Kidney (tissue), 14 donors: ENCODE results near the gene BSND. TPM values are rescaled to one million over a fixed set of nuclear protein-coding genes. Genes with fewer than 3 reads are reported as not detected.
A peak's percentile ranks its signal among the peaks of the same experiment; 100 is the strongest.

ENCODE experiments used
- DNase-seq, 5 donors: peaks; one replicate each; pipeline ENCODE4 v3.0.0-alpha.2; 2013 to 2020
- FAIRE-seq: peaks from 2 replicates; lab custom pipeline; 2012; peaks lifted over from hg19 to GRCh38; lab: Jason Lieb, UNC
- H3K27ac ChIP-seq, 2 donors: one replicate each; pipeline ENCODE4 v1.7.0; 2013; ENCODE audit warnings: low read depth in 2 of 2, low read length in 2 of 2, inconsistent platforms in 1 of 2
- H3K27me3 ChIP-seq: one replicate; pipeline ENCODE4 v1.7.1; 2013; ENCODE audit warnings: low read length, inconsistent platforms; ENCODE audit not compliant: control insufficient read depth, insufficient read depth
- H3K36me3 ChIP-seq, 3 donors: one replicate each; pipeline versions ENCODE4 v1.7.0 to v1.7.1; 2013; ENCODE audit warnings: low read length in 3 of 3, control low read depth in 1 of 3, inconsistent platforms in 1 of 3; ENCODE audit not compliant: insufficient read depth in 3 of 3, control insufficient read depth in 2 of 3
- H3K4me1 ChIP-seq, 3 donors: one replicate each; pipeline versions ENCODE4 v1.7.0 to v1.7.1; 2013; ENCODE audit warnings: low read length in 3 of 3, inconsistent platforms in 1 of 3, low read depth in 1 of 3; ENCODE audit not compliant: control insufficient read depth in 2 of 3, insufficient read depth in 2 of 3
- H3K4me3 ChIP-seq, 3 donors: one replicate each; pipeline versions ENCODE4 v1.7.0 to v1.8.1; 2013; ENCODE audit warnings: low read length in 3 of 3, control low read depth in 1 of 3, inconsistent platforms in 1 of 3
- H3K9ac ChIP-seq, 3 donors: one replicate each; pipeline versions ENCODE4 v1.7.0 to v1.7.1; 2013; ENCODE audit warnings: low read length in 3 of 3, control low read depth in 1 of 3, inconsistent platforms in 1 of 3
- H3K9me3 ChIP-seq, 3 donors: one replicate each; pipeline versions ENCODE4 v1.7.0 to v1.7.1; 2013; ENCODE audit warnings: low read length in 3 of 3, control low read depth in 1 of 3, inconsistent platforms in 1 of 3; ENCODE audit not compliant: control insufficient read depth in 2 of 3, insufficient read depth in 1 of 3
- CTCF ChIP-seq: IDR thresholded peaks from 3 replicates; pipeline ENCODE4 v1.5.1; 2012; ENCODE audit warnings: mild to moderate bottlenecking, moderate library complexity, borderline replicate concordance; ENCODE audit not compliant: insufficient read depth; ENCODE audit errors: extremely low read depth
- intact Hi-C: fragments of 100-400 bp; cut with DNase I; formaldehyde crosslinking; loops from one replicate; pipeline ENCODE4 v1.11.1; 2022
- polyA plus RNA-seq: library from polyadenylated mRNA; stranded (reverse); fragments of 350-450 nt; fragmentation: Illumina TruSeq; extraction: RNeasy Lipid Tissue Mini Kit (QIAGEN cat#74804); gene quantifications from one replicate; pipeline ENCODE4 v1.2.3, GENCODE V29; 2014; ENCODE audit warnings: low read depth, low replicate concordance; ENCODE audit not compliant: insufficient read depth
- total RNA-seq: library from RNA; stranded (reverse); fragmentation: NEBNext Ultra II Directional; extraction: Animal tissue kit (Norgen Biotek cat#: 25700); gene quantifications from one replicate; pipeline ENCODE4 v1.2.1, GENCODE V29; 2021
- donor health status: control.
- donor health status: control.
- donor health status: control.
- donor health status: control.
- donor health status: control.
- donor health status: DM: yes; HTN: yes; CAD: no.
- donor health status: Normal renal cell carcinoma (clear cell type).

The BSND gene
- total and polyA plus RNA-seq, 2 donors from 2014 or later, result 1.4 to 22.7 TPM

GRCh38 chr1:55000110-55001085 lies 1.7 kb downstream of the BSND start:
- Histone ChIP-seq H3K36me3 (peaks cover 0 to 4% (median 0%) of the 10 kb centered on the region in 3 donors), H3K27ac (peak overlapping the region; percentile 75 to 91), H3K4me1 (peaks cover 0 to 9% (median 0%) of the 10 kb centered on the region in 3 donors), H3K27me3 (peaks cover 11% of the 10 kb centered on the region), H3K9me3 (no peaks in the 10 kb centered on the region), H3K9ac (peak overlapping the region in 2 of 3 donors; percentile 33 to 65), H3K4me3 (peak overlapping the region in 2 of 3 donors; percentile 56 to 60)
- intact Hi-C loops, result no loop called here
- TF ChIP-seq CTCF, result no peak
- FAIRE-seq (no peak), DNase-seq (peak in 4 of 5 donors; percentile 42 to 64 (median 48))

- Histone ChIP-seq H3K27me3 (peaks cover 11% of the 10 kb centered on the region), H3K27ac (peak overlapping the region; percentile 75 to 91), H3K4me1 (peaks cover 0 to 7% (median 0%) of the 10 kb centered on the region in 3 donors), H3K36me3 (peaks cover 0 to 4% (median 0%) of the 10 kb centered on the region in 3 donors), H3K9me3 (no peaks in the 10 kb centered on the region), H3K4me3 (peak overlapping the region in 2 of 3 donors; percentile 56 to 60), H3K9ac (peak overlapping the region in 2 of 3 donors; percentile 37 to 65)
- DNase-seq (peak in 1 of 5 donors; percentile 12), FAIRE-seq (no peak)
- TF ChIP-seq CTCF, result no peak
- intact Hi-C loops, result no loop called here
These were observed 2.6 kb downstream of the BSND start for GRCh38 chr1:55001311-55001710.

- Histone ChIP-seq H3K4me3 (peak overlapping the region in 2 of 3 donors; percentile 11 to 60), H3K27me3 (peaks cover 3% of the 10 kb centered on the region), H3K4me1 (peaks cover 0 to 7% (median 0%) of the 10 kb centered on the region in 3 donors), H3K27ac (no peak overlapping the region), H3K36me3 (peaks cover 0 to 4% (median 0%) of the 10 kb centered on the region in 3 donors), H3K9me3 (no peaks in the 10 kb centered on the region), H3K9ac (no peak overlapping the region)
- FAIRE-seq (no peak), DNase-seq (no peak)
- no peak for TF ChIP-seq CTCF
- intact Hi-C loops, result no loop called here
These were observed 4.0 kb downstream of the BSND start for GRCh38 chr1:55002686-55003085.
